ENCODE measurements around the gene OR11A1. TPM values are rescaled to one million over a fixed set of nuclear protein-coding genes. Genes with fewer than 3 reads are reported as not detected.

Gene OR11A1
- total RNA-seq, 1 experiment from 2014 or later, result not detected

GRCh38 chr6:29487131-29487530, 30.3 kb upstream of the OR11A1 start:
- peaks cover 0 to 2% of the 10 kb centered on the region in 2 experiments; a peak in 2 of 5 replicates for H3K9me3 Mint-ChIP-seq
- Histone ChIP-seq H3K79me2 (ENCODE audit: insufficient read depth, low read length) (no peaks in the 10 kb centered on the region), H3K9ac (ENCODE audit: extremely low read depth, insufficient read length, low read length) (no peak overlapping the region), H3T11ph (ENCODE audit: low read length) (no peak overlapping the region), H3K4ac (ENCODE audit: low read depth, low read length) (no peak overlapping the region), H3K9me3 (ENCODE audit: control insufficient read depth, low read depth, low read length) (no peaks in the 10 kb centered on the region), H4K91ac (ENCODE audit: insufficient read length, low read depth, low read length) (no peak overlapping the region), H2AK5ac (ENCODE audit: insufficient read length, low read length) (no peak overlapping the region), H3K27ac (ENCODE audit: insufficient read length, low read depth, low read length) (no peak overlapping the region), H3K18ac (ENCODE audit: insufficient read length, low read depth, low read length) (no peak overlapping the region), H3K27me3 (ENCODE audit: insufficient read depth, low read length) (no peaks in the 10 kb centered on the region), H3K14ac (ENCODE audit: insufficient read depth, low read length) (no peak overlapping the region), H2BK5ac (ENCODE audit: insufficient read length, low read length) (no peak overlapping the region), H2BK15ac (ENCODE audit: low read depth, low read length) (no peak overlapping the region), H4K8ac (replicated peaks; ENCODE audit: insufficient read length, low read depth, low read length) (no peak overlapping the region), H2AFZ (ENCODE audit: low read length) (no peak overlapping the region), H3K56ac (ENCODE audit: insufficient read length, low read depth, low read length) (no peak overlapping the region), H2BK12ac (ENCODE audit: insufficient read length, low read depth, low read length) (no peak overlapping the region), H2BK120ac (ENCODE audit: low read depth, low read length, poor library complexity, severe bottlenecking) (no peak overlapping the region), H3K23me2 (ENCODE audit: insufficient read length, low read depth, low read length, poor library complexity, severe bottlenecking) (no peaks in the 10 kb centered on the region), H3K4me2 (ENCODE audit: insufficient read depth, insufficient read length, low read length) (no peak overlapping the region), H4K20me1 (ENCODE audit: control insufficient read depth, insufficient read depth, insufficient read length) (no peaks in the 10 kb centered on the region), H2BK20ac (ENCODE audit: low read depth, low read length, poor library complexity, severe bottlenecking) (no peak overlapping the region), H4K5ac (ENCODE audit: insufficient read length, low read depth, low read length) (no peak overlapping the region), H3K4me1 (ENCODE audit: insufficient read depth, low read length) (no peaks in the 10 kb centered on the region), H3K23ac (ENCODE audit: insufficient read length, low read depth, low read length) (no peak overlapping the region), H3K79me1 (ENCODE audit: insufficient read depth, low read depth, low read length, poor library complexity, severe bottlenecking) (no peaks in the 10 kb centered on the region)
- DNase-seq, result peak; percentile 6
- H3K4me1 Mint-ChIP-seq, result no peaks in the 10 kb centered on the region
- no peaks in the 10 kb centered on the region for H3K36me3 Mint-ChIP-seq (ENCODE audit: insufficient read depth in 1 of 3, low read depth in 3 of 3)
- no peaks in the 10 kb centered on the region; the same call in 1 of the 2 replicates for H3K27me3 Mint-ChIP-seq (ENCODE audit: low read depth)
- TF ChIP-seq CTCF (conservative IDR thresholded peaks at IDR 0.05), result no peak
- no peak overlapping the region for H3K4me3 Mint-ChIP-seq
- WGBS (ENCODE audit: extremely low coverage, insufficient read length, low lambda C conversion rate), result no CpG with 5 or more reads among the region's 5 CpGs
- H3K27ac Mint-ChIP-seq, result no peak overlapping the region
